ENCODE results near the gene CSTPP1.

- TF ChIP-seq CTCF (IDR thresholded peaks at IDR 0.05; ENCODE audit: insufficient read depth, low read depth, low read length) (no peak), EZH2 (IDR thresholded peaks at IDR 0.05; ENCODE audit: insufficient read depth, low read length) (no peak)
Measured at GRCh38 chr11:47131136-47131535, 194.6 kb downstream of the CSTPP1 start.
